Peyer's patch (tissue), 4 donors: Measurements from ENCODE around the gene CNOT1. TPM values are rescaled to one million over a fixed set of nuclear protein-coding genes. Genes with fewer than 3 reads are reported as not detected.

Source experiments
- DNase-seq, 3 donors: peaks; one replicate each; pipeline ENCODE4 v3.0.0-alpha.2; 2017 to 2019
- H3K27ac ChIP-seq, 4 donors: fragments of 200-600 bp; sonication (generic); one replicate each; pipeline ENCODE4 v1.5.1; 2016 to 2019
- H3K27me3 ChIP-seq, 2 donors: fragments of 200-600 bp; sonication (generic); one replicate each; pipeline ENCODE4 v1.5.1; 2019
- H3K36me3 ChIP-seq, 3 donors: fragments of 200-600 bp; sonication (generic); one replicate each; pipeline ENCODE4 v1.5.1; 2016 to 2019
- H3K4me1 ChIP-seq, 4 donors: fragments of 200-600 bp; sonication (generic); one replicate each; pipeline ENCODE4 v1.5.1; 2016 to 2019
- H3K4me3 ChIP-seq, 4 donors: fragments of 200-600 bp; sonication (generic); 1 replicate in 3 of 4; 2 replicates in 1 of 4; pipeline ENCODE4 v1.5.1; 2016 to 2019; ENCODE audit warnings: mild to moderate bottlenecking in 1 of 4
- H3K9me3 ChIP-seq, 4 donors: fragments of 200-600 bp; sonication (generic); one replicate each; pipeline ENCODE4 v1.5.1; 2016 to 2019; ENCODE audit warnings: mild to moderate bottlenecking in 1 of 4
- CTCF ChIP-seq, 6 experiments: fragments of 450-650 bp in 4 of 6; fragments of 200-600 bp in 2 of 6; sonication (generic) in 1 of 6; IDR thresholded peaks; one replicate each; pipeline ENCODE4 v1.5.1; 2017 to 2019; ENCODE audit warnings: antibody characterized with exemption in 6 of 6, mild to moderate bottlenecking in 3 of 6, moderate library complexity in 1 of 6
- POLR2A ChIP-seq, 2 donors: fragments of 450-650 bp; IDR thresholded peaks; one replicate each; pipeline ENCODE4 v1.5.1; 2017; ENCODE audit warnings: antibody characterized with exemption in 2 of 2, mild to moderate bottlenecking in 2 of 2, moderate library complexity in 2 of 2
- total RNA-seq, 4 donors: library from RNA; depleted of rRNA; stranded (reverse); fragments of >200 nt; gene quantifications; one replicate each; pipeline ENCODE4 v1.1.0, GENCODE V29; 2016

CNOT1 gene
- total RNA-seq, 4 donors from 2014 or later: 165 to 211 (median 190) TPM

GRCh38 chr16:58530179-58530578 is 99.4 kb downstream of the CNOT1 start:
- H3K27ac ChIP-seq: no peak overlapping the region
- H3K4me3 ChIP-seq: no peak overlapping the region
- H3K9me3 ChIP-seq: no peaks in the 10 kb centered on the region
- H3K36me3 ChIP-seq: peaks cover 0 to 97% (median 0%) of the 10 kb centered on the region in 3 donors
- DNase-seq: no peak
- no peak for TF ChIP-seq CTCF (IDR thresholded peaks at IDR 0.05)
- no peaks in the 10 kb centered on the region for H3K4me1 ChIP-seq
- H3K27me3 ChIP-seq: no peaks in the 10 kb centered on the region

- Histone ChIP-seq H3K36me3 (peaks cover 0 to 81% (median 0%) of the 10 kb centered on the region in 3 donors), H3K27ac (no peak overlapping the region), H3K9me3 (no peaks in the 10 kb centered on the region)
Observed at GRCh38 chr16:58519707-58520106, 109.9 kb downstream of the CNOT1 start.

GRCh38 chr16:58518980-58519368 is 110.7 kb downstream of the CNOT1 start:
- peaks cover 0 to 23% (median 2%) of the 10 kb centered on the region in 4 donors for H3K4me1 ChIP-seq
- H3K27me3 ChIP-seq: no peaks in the 10 kb centered on the region
- H3K27ac ChIP-seq: no peak overlapping the region
- H3K9me3 ChIP-seq: no peaks in the 10 kb centered on the region
- TF ChIP-seq CTCF (IDR thresholded peaks at IDR 0.05): no peak
- TF ChIP-seq POLR2A (IDR thresholded peaks at IDR 0.05): no peak
- peaks cover 0 to 74% (median 0%) of the 10 kb centered on the region in 3 donors for H3K36me3 ChIP-seq
- no peak for DNase-seq
- no peak overlapping the region for H3K4me3 ChIP-seq

More at GRCh38 chr16:58519707-58520106, 109.9 kb downstream of the CNOT1 start:
- TF ChIP-seq CTCF (IDR thresholded peaks at IDR 0.05): no peak
- TF ChIP-seq POLR2A (IDR thresholded peaks at IDR 0.05): no peak
- H3K27me3 ChIP-seq: no peaks in the 10 kb centered on the region
- no peak for DNase-seq
- no peak overlapping the region for H3K4me3 ChIP-seq
- H3K4me1 ChIP-seq: peaks cover 0 to 16% (median 2%) of the 10 kb centered on the region in 4 donors

GRCh38 chr16:58518083-58518979 is 111.3 kb downstream of the CNOT1 start:
- no peaks in the 10 kb centered on the region for H3K27me3 ChIP-seq
- TF ChIP-seq POLR2A (IDR thresholded peaks at IDR 0.05): no peak
- TF ChIP-seq CTCF (IDR thresholded peaks at IDR 0.05): no peak
- no peak for DNase-seq
- no peak overlapping the region for H3K27ac ChIP-seq
- peaks cover 0 to 67% (median 0%) of the 10 kb centered on the region in 3 donors for H3K36me3 ChIP-seq
- no peak overlapping the region for H3K4me3 ChIP-seq
- H3K4me1 ChIP-seq: peaks cover 0 to 25% (median 2%) of the 10 kb centered on the region in 4 donors
- H3K9me3 ChIP-seq: no peaks in the 10 kb centered on the region

- no peak for DNase-seq
- peaks cover 0 to 51% (median 0%) of the 10 kb centered on the region in 3 donors for H3K36me3 ChIP-seq
- H3K4me1 ChIP-seq: peaks cover 0 to 25% (median 2%) of the 10 kb centered on the region in 4 donors
- TF ChIP-seq POLR2A (IDR thresholded peaks at IDR 0.05): no peak
- TF ChIP-seq CTCF (IDR thresholded peaks at IDR 0.05): no peak
- no peaks in the 10 kb centered on the region for H3K9me3 ChIP-seq
- H3K4me3 ChIP-seq: peak overlapping the region in 1 of 4 donors; percentile 87
- no peaks in the 10 kb centered on the region for H3K27me3 ChIP-seq
- peak overlapping the region in 1 of 4 donors; percentile 85 for H3K27ac ChIP-seq
Observed at GRCh38 chr16:58516768-58517107, 112.9 kb downstream of the CNOT1 start.
